ENCODE data around the gene TALDO1. TPM values are rescaled to one million over a fixed set of nuclear protein-coding genes. Genes with fewer than 3 reads are reported as not detected.

The TALDO1 gene
- total and polyA plus RNA-seq, 4 donors: 72.5 to 181 (median 128) TPM

DNA sequence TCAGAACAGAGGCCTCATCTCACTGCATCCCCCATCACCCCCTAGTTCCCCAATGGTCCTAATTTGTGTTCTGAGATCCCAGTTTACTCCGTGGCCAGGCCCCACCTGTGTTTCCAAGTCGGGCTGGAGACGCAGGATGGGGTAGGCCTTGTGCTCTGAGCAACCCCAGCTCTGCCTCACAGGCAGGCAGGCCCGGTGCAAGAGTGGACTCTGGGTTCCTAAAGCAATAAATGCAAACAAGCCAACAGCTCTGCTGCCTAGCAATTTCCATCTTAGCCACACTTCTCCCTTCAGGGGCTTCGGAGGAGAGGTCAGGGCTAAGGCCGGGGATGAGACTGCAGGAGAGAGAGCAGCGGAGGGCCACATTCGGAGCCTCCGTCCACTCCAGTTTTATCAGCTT lies 43.8 kb upstream of the TALDO1 start:
- Histone ChIP-seq H3K27me3 (ENCODE audit: control insufficient read depth in 4 of 4, insufficient read depth in 4 of 4, low read length in 3 of 4) (no peaks in the 10 kb centered on the region), H3K9ac (ENCODE audit: low read depth in 1 of 2, low read length in 2 of 2) (no peak overlapping the region), H3K4me1 (ENCODE audit: control insufficient read depth in 4 of 4, insufficient read depth in 4 of 4, low read length in 3 of 4) (peaks cover 22 to 60% (median 43%) of the 10 kb centered on the region in 4 donors), H3K27ac (ENCODE audit: low read depth in 1 of 2, low read length in 2 of 2) (peak overlapping the region; percentile 76 to 96), H3K4me3 (ENCODE audit: low read depth in 1 of 3, low read length in 3 of 3) (no peak overlapping the region), H3K36me3 (ENCODE audit: control insufficient read depth in 4 of 4, insufficient read depth in 3 of 4, low read depth in 1 of 4, low read length in 3 of 4) (peaks cover 0 to 2% (median 0%) of the 10 kb centered on the region in 4 donors), H3K9me3 (ENCODE audit: control insufficient read depth in 4 of 4, low read length in 3 of 4) (no peaks in the 10 kb centered on the region)
- TF ChIP-seq, protein P1, sequence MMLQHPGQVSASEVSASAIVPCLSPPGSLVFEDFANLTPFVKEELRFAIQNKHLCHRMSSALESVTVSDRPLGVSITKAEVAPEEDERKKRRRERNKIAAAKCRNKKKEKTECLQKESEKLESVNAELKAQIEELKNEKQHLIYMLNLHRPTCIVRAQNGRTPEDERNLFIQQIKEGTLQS (IDR thresholded peaks at IDR 0.05): no peak
- TF ChIP-seq TAF1 (conservative IDR thresholded peaks at IDR 0.05): no peak
- TF ChIP-seq, protein P2, sequence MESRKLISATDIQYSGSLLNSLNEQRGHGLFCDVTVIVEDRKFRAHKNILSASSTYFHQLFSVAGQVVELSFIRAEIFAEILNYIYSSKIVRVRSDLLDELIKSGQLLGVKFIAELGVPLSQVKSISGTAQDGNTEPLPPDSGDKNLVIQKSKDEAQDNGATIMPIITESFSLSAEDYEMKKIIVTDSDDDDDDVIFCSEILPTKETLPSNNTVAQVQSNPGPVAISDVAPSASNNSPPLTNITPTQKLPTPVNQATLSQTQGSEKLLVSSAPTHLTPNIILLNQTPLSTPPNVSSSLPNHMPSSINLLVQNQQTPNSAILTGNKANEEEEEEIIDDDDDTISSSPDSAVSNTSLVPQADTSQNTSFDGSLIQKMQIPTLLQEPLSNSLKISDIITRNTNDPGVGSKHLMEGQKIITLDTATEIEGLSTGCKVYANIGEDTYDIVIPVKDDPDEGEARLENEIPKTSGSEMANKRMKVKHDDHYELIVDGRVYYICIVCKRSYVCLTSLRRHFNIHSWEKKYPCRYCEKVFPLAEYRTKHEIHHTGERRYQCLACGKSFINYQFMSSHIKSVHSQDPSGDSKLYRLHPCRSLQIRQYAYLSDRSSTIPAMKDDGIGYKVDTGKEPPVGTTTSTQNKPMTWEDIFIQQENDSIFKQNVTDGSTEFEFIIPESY (IDR thresholded peaks at IDR 0.05): no peak
- no peak for TF ChIP-seq FOXA2 (IDR thresholded peaks at IDR 0.05)
- DNase-seq (ENCODE audit: low spot score): no peak
- WGBS: 81% methylated on average over 9 of the region's 9 CpGs

DNA sequence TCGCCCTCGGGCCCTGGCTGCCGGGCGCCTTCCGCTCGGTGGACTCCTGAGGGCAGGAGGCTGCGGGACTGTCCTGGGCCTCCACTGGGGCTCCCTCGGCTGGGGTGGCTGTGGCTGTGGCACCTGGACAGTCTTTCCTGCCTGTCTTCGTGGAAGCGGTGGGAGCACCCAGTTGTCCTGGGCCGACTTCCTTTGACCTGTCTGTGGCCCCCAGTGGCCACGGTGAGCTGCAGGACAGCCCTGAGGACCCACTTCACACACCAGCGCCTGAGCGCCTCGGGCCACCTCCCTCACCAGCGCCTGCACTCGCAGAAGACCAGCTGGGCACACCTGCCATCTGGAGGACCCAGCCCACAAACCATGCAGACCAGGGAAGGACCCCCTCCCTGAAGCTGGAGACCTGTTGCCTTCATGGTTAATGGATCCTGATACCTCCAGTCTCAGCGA lies 43.0 kb upstream of the TALDO1 start:
- no peak overlapping the region for H3K9ac ChIP-seq (ENCODE audit: low read depth in 1 of 2, low read length in 2 of 2)
- TF ChIP-seq RAD21 (IDR thresholded peaks at IDR 0.05): no peak
- TF ChIP-seq GABPA (IDR thresholded peaks at IDR 0.05 in 1 of 2, conservative IDR thresholded peaks at IDR 0.05 in 1 of 2): no peak
- TF ChIP-seq TAF1 (conservative IDR thresholded peaks at IDR 0.05): no peak
- no peak for TF ChIP-seq NR2F2 (IDR thresholded peaks at IDR 0.05)
- TF ChIP-seq, protein P3, sequence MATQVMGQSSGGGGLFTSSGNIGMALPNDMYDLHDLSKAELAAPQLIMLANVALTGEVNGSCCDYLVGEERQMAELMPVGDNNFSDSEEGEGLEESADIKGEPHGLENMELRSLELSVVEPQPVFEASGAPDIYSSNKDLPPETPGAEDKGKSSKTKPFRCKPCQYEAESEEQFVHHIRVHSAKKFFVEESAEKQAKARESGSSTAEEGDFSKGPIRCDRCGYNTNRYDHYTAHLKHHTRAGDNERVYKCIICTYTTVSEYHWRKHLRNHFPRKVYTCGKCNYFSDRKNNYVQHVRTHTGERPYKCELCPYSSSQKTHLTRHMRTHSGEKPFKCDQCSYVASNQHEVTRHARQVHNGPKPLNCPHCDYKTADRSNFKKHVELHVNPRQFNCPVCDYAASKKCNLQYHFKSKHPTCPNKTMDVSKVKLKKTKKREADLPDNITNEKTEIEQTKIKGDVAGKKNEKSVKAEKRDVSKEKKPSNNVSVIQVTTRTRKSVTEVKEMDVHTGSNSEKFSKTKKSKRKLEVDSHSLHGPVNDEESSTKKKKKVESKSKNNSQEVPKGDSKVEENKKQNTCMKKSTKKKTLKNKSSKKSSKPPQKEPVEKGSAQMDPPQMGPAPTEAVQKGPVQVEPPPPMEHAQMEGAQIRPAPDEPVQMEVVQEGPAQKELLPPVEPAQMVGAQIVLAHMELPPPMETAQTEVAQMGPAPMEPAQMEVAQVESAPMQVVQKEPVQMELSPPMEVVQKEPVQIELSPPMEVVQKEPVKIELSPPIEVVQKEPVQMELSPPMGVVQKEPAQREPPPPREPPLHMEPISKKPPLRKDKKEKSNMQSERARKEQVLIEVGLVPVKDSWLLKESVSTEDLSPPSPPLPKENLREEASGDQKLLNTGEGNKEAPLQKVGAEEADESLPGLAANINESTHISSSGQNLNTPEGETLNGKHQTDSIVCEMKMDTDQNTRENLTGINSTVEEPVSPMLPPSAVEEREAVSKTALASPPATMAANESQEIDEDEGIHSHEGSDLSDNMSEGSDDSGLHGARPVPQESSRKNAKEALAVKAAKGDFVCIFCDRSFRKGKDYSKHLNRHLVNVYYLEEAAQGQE (IDR thresholded peaks at IDR 0.05): no peak
- no peak for TF ChIP-seq FOXA1 (IDR thresholded peaks at IDR 0.05)
- TF ChIP-seq EGR1 (IDR thresholded peaks at IDR 0.05; ENCODE audit: low read depth in 2 of 2): no peak
- TF ChIP-seq SP1 (IDR thresholded peaks at IDR 0.05): no peak
- TF ChIP-seq, protein P4, sequence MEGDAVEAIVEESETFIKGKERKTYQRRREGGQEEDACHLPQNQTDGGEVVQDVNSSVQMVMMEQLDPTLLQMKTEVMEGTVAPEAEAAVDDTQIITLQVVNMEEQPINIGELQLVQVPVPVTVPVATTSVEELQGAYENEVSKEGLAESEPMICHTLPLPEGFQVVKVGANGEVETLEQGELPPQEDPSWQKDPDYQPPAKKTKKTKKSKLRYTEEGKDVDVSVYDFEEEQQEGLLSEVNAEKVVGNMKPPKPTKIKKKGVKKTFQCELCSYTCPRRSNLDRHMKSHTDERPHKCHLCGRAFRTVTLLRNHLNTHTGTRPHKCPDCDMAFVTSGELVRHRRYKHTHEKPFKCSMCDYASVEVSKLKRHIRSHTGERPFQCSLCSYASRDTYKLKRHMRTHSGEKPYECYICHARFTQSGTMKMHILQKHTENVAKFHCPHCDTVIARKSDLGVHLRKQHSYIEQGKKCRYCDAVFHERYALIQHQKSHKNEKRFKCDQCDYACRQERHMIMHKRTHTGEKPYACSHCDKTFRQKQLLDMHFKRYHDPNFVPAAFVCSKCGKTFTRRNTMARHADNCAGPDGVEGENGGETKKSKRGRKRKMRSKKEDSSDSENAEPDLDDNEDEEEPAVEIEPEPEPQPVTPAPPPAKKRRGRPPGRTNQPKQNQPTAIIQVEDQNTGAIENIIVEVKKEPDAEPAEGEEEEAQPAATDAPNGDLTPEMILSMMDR (IDR thresholded peaks at IDR 0.05; ENCODE audit: low read depth, low read length, missing input control): no peak
- TF ChIP-seq HNF4A (conservative IDR thresholded peaks at IDR 0.05): no peak
- TF ChIP-seq, protein P1 (IDR thresholded peaks at IDR 0.05): no peak
- TF ChIP-seq HNF4G (IDR thresholded peaks at IDR 0.05): no peak
- TF ChIP-seq YY1 (IDR thresholded peaks at IDR 0.05): no peak
- TF ChIP-seq FOXA2 (IDR thresholded peaks at IDR 0.05): no peak
- TF ChIP-seq JUND (IDR thresholded peaks at IDR 0.05): no peak
- TF ChIP-seq, protein P2 (IDR thresholded peaks at IDR 0.05): no peak
- TF ChIP-seq, protein P5, sequence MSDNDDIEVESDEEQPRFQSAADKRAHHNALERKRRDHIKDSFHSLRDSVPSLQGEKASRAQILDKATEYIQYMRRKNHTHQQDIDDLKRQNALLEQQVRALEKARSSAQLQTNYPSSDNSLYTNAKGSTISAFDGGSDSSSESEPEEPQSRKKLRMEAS (IDR thresholded peaks at IDR 0.05): no peak
- H3K4me1 ChIP-seq (ENCODE audit: control insufficient read depth in 4 of 4, insufficient read depth in 4 of 4, low read length in 3 of 4): peaks cover 24 to 66% (median 48%) of the 10 kb centered on the region in 4 donors
- no peak for DNase-seq (ENCODE audit: low spot score)
- peak overlapping the region; percentile 76 to 96 for H3K27ac ChIP-seq (ENCODE audit: low read depth in 1 of 2, low read length in 2 of 2)
- H3K36me3 ChIP-seq (ENCODE audit: control insufficient read depth in 4 of 4, insufficient read depth in 3 of 4, low read depth in 1 of 4, low read length in 3 of 4): peaks cover 0 to 2% (median 0%) of the 10 kb centered on the region in 4 donors
- no peaks in the 10 kb centered on the region for H3K27me3 ChIP-seq (ENCODE audit: control insufficient read depth in 4 of 4, insufficient read depth in 4 of 4, low read length in 3 of 4)
- 81% methylated on average over 18 of the region's 18 CpGs for WGBS
- no peaks in the 10 kb centered on the region for H3K9me3 ChIP-seq (ENCODE audit: control insufficient read depth in 4 of 4, low read length in 3 of 4)
- no peak overlapping the region for H3K4me3 ChIP-seq (ENCODE audit: low read depth in 1 of 3, low read length in 3 of 3)
